K562 (cell line): ENCODE results near the gene CCDC116. TPM values are rescaled to one million over a fixed set of nuclear protein-coding genes. Genes with fewer than 3 reads are reported as not detected.
A peak's percentile ranks its signal among the peaks of the same experiment; 100 is the strongest.

Experiments used
- ARID4B ChIP-seq: sonication (generic); formaldehyde crosslinking; IDR thresholded peaks from 2 replicates; pipeline ENCODE4 v1.8.0; 2022; ENCODE audit warnings: mild to moderate bottlenecking, missing genetic modification reagents
- ATF1 ChIP-seq, 2 experiments: fragments of 450-650 bp in 1 of 2; IDR thresholded peaks; 2 replicates each; pipeline ENCODE4 v1.6.1; 2016; ENCODE audit warnings: missing compliant biosample characterization in 1 of 2, missing genetic modification characterization in 1 of 2
- E2F8 ChIP-seq: fragments of 450-650 bp; IDR thresholded peaks from 2 replicates; pipeline ENCODE4 v1.7.1; 2018; ENCODE audit warnings: mild to moderate bottlenecking, low read depth; ENCODE audit not compliant: partially characterized antibody
- ETV6 ChIP-seq, 3 experiments: fragments of 150-350 bp in 1 of 3; sonication (generic) in 1 of 3; formaldehyde crosslinking in 1 of 3; IDR thresholded peaks; 2 replicates each; pipeline versions ENCODE4 v1.6.1 to v1.8.0; 2014 to 2022; ENCODE audit warnings: borderline replicate concordance in 2 of 3, low read depth in 2 of 3, antibody characterized with exemption in 1 of 3, low read length in 1 of 3, mild to moderate bottlenecking in 1 of 3, missing genetic modification reagents in 1 of 3
- HDAC6 ChIP-seq: IDR thresholded peaks from 2 replicates; pipeline ENCODE4 v1.6.1; 2012; ENCODE audit warnings: low read depth, mild to moderate bottlenecking, control low read depth, inconsistent platforms, low read length, moderate library complexity
- OTX1 ChIP-seq: fragments of 450-650 bp; formaldehyde crosslinking; IDR thresholded peaks from 2 replicates; pipeline ENCODE4 v1.4.0; 2022; ENCODE audit warnings: mild to moderate bottlenecking
- PHF8 ChIP-seq: fragments of 200-600 bp; sonication (generic); IDR thresholded peaks from 2 replicates; pipeline ENCODE4 v1.6.1; 2012; ENCODE audit warnings: mixed run types, mild to moderate bottlenecking, inconsistent platforms, low read length, moderate library complexity, borderline replicate concordance
- PYGO2 ChIP-seq: fragments of 450-650 bp; IDR thresholded peaks from 2 replicates; pipeline ENCODE4 v1.6.1; 2016; ENCODE audit warnings: mild to moderate bottlenecking, missing genetic modification characterization, moderate library complexity, missing compliant biosample characterization
- TAF15 ChIP-seq: fragments of 200-400 bp; formaldehyde crosslinking; IDR thresholded peaks from 2 replicates; pipeline ENCODE4 v1.6.1; 2017; ENCODE audit warnings: mild to moderate bottlenecking, low read depth, low read length, moderate library complexity
- XRCC5 ChIP-seq: fragments of 200-400 bp; formaldehyde crosslinking; IDR thresholded peaks from 2 replicates; pipeline ENCODE4 v1.6.1; 2017; ENCODE audit warnings: low read depth, mild to moderate bottlenecking, low read length
- ZNF57 ChIP-seq: fragments of 450-650 bp; formaldehyde crosslinking; IDR thresholded peaks from 2 replicates; pipeline ENCODE4 v1.4.0; 2020; ENCODE audit warnings: mild to moderate bottlenecking, moderate library complexity
- polyA plus RNA-seq, 8 experiments: library from polyadenylated mRNA; depleted of rRNA in 4 of 8; stranded (reverse) in 5 of 8; unstranded in 3 of 8; fragments of >200 nt; fragmentation: Nextera tagmentation in 2 of 8; fragmentation: Illumina TruSeq in 1 of 8; extraction: Ambion mirVana in 2 of 8; extraction: Trizol in 1 of 8; gene quantifications; 2 replicates each; pipeline versions ENCODE4 v1.2.1 to v1.2.3, GENCODE V29; 2011 to 2014; ENCODE audit warnings: inconsistent platforms in 1 of 8, missing spikeins in 1 of 8
- total RNA-seq, 7 experiments: library from RNA; depleted of rRNA in 6 of 7; stranded (reverse); fragments of >200 nt in 6 of 7; fragmentation: Illumina TruSeq in 2 of 7; extraction: Trizol in 2 of 7; gene quantifications; 2 replicates each; pipeline versions ENCODE4 v1.2.1 to v1.2.3, GENCODE V29; 2011 to 2021; ENCODE audit warnings: low replicate concordance in 1 of 7
- TF ChIP-seq, protein P1 (sequence below): fragments of 250-450 bp; sonication (Bioruptor Pico); IDR thresholded peaks from 2 replicates; pipeline ENCODE4 v1.6.1; 2021; ENCODE audit warnings: mild to moderate bottlenecking
- TF ChIP-seq, protein P2 (sequence below), 2 experiments: fragments of 200-800 bp in 1 of 2; sonication (Bioruptor generic) in 1 of 2; sonication (generic) in 1 of 2; formaldehyde crosslinking in 1 of 2; IDR thresholded peaks in 1 of 2; conservative IDR thresholded peaks in 1 of 2; 2 replicates each; pipeline versions ENCODE4 v1.5.0 to v1.6.1; 2016 to 2020; ENCODE audit warnings: missing compliant biosample characterization in 1 of 2, missing genetic modification characterization in 1 of 2, missing genetic modification reagents in 1 of 2

CCDC116 gene
- total and polyA plus RNA-seq, 9 of the 15 experiments (the other 6 are each of a cell fraction or from before 2014, with no cell fraction given), result 1.6 to 11.3 (median 4.7) TPM

GRCh38 chr22:21611210-21611977, 21.2 kb upstream of the CCDC116 start (continued):
- TF ChIP-seq ARID4B (CRISPR knock-in tag) (0 out of 2 replicates have a peak, but pooled peaks have one; percentile 66), ZNF57 (CRISPR knock-in tag) (peak; percentile 54; the same call in 1 of the 2 replicates), TAF15 (no peak), HDAC6 (0 out of 2 replicates have a peak, but pooled peaks have one; percentile 71), E2F8 (no peak), PYGO2 (tag) (no peak), XRCC5 (peak; percentile 75; the same call in 1 of the 2 replicates), ETV6 (IDR thresholded peaks at IDR 0.05; ENCODE audit: borderline replicate concordance in 1 of 2, low read depth in 2 of 2, low read length in 1 of 2) (no peak), ETV6 (CRISPR knock-in tag; IDR thresholded peaks at IDR 0.05; ENCODE audit: borderline replicate concordance) (no peak), ATF1 (CRISPR knock-in tag; IDR thresholded peaks at IDR 0.05) (no peak), ATF1 (tag; IDR thresholded peaks at IDR 0.05) (no peak), OTX1 (CRISPR knock-in tag) (peak; percentile 93; the same call in 1 of the 2 replicates), PHF8 (peak; percentile 4; the same call in 1 of the 2 replicates)
- TF ChIP-seq, protein P1, sequence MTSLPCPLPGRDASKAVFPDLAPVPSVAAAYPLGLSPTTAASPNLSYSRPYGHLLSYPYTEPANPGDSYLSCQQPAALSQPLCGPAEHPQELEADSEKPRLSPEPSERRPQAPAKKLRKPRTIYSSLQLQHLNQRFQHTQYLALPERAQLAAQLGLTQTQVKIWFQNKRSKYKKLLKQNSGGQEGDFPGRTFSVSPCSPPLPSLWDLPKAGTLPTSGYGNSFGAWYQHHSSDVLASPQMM (CRISPR knock-in tag), result no peak
- TF ChIP-seq, protein P2, sequence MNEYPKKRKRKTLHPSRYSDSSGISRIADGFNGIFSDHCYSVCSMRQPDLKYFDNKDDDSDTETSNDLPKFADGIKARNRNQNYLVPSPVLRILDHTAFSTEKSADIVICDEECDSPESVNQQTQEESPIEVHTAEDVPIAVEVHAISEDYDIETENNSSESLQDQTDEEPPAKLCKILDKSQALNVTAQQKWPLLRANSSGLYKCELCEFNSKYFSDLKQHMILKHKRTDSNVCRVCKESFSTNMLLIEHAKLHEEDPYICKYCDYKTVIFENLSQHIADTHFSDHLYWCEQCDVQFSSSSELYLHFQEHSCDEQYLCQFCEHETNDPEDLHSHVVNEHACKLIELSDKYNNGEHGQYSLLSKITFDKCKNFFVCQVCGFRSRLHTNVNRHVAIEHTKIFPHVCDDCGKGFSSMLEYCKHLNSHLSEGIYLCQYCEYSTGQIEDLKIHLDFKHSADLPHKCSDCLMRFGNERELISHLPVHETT (CRISPR knock-in tag; conservative IDR thresholded peaks at IDR 0.05 in 1 of 2, IDR thresholded peaks at IDR 0.05 in 1 of 2), result peak in 1 of 2 experiments; percentile 95; a peak in 2 of 4 replicates
